Measurements from ENCODE around the gene LCN12. TPM values are rescaled to one million over a fixed set of nuclear protein-coding genes. Genes with fewer than 3 reads are reported as not detected.

Gene LCN12
- total RNA-seq, 8 experiments from 2014 or later, result 0.38 to 4.3 (median 1.2) TPM

DNA sequence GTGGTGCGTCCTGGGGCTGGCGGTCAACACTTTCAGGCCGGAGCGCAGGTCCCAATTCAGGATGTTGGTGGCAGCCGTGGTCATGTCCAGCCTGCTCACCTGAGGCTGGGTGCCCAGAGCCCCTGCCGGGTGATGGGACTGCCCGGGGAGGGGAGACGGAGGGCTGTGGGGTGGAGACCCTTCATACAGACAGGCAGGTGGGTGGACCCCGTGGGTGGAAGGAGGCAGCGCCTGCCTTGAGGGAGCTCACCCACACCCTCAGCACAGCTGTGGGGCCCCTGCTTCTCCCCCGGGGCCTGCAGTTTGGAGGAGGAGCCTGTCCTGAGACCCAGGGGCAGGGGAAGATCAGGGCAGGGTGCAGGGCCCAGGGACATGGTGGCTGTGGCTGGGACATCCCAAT, 18.3 kb downstream of the LCN12 start:
- ATAC-seq (replicated peaks in 6 of 8), result no peak
- in situ Hi-C loops (cut with MboI; ENCODE audit: low pct_unique_long_range_greater_than_20kb in 2 of 9, low sequenced_read_pairs in 9 of 9, unreplicated experiment in 9 of 9), result no loop called here
- H3K4me1 ChIP-seq (replicated peaks in 1 of 2), result peaks cover 20 to 21% of the 10 kb centered on the region in 2 donors
- no peak overlapping the region for H3K4me3 ChIP-seq
- 20 to 100% (median 76%) methylated on average over 1 to 5 of the region's 11 CpGs; no CpG with 5 or more reads in 7 of the 10 experiments for WGBS, 10 experiments
- no peak overlapping the region for H3K27ac ChIP-seq

DNA sequence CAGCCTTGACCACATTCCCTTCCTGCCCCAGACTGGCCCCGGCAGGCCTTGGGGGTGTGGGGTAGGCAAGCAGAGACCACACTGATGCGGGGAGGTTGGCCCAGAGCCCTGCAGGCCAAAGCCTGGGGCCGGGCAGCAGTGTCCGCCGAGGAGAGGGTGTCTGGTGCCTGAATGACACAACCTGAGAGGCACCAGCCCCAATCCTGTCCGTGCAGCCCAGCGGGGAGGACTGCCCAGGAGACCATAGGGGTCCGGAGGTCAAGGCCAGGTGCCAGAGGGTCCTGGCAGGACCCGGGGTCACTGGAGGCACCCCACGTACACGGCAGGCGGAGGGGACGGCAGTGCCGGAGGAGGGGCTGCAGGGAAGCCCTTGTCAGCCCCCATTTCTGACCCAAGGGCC, 19.7 kb downstream of the LCN12 start:
- ATAC-seq (replicated peaks in 6 of 8), result no peak
- Histone ChIP-seq H3K27ac (no peak overlapping the region), H3K4me1 (replicated peaks in 1 of 2) (peaks cover 11% of the 10 kb centered on the region in 2 donors), H3K4me3 (no peak overlapping the region)
- WGBS, 10 experiments, result 60 to 100% (median 90%) methylated on average over 1 to 2 of the region's 14 CpGs; no CpG with 5 or more reads in 7 of the 10 experiments
- in situ Hi-C loops (cut with MboI; ENCODE audit: low pct_unique_long_range_greater_than_20kb in 2 of 9, low sequenced_read_pairs in 9 of 9, unreplicated experiment in 9 of 9), result no loop called here

DNA sequence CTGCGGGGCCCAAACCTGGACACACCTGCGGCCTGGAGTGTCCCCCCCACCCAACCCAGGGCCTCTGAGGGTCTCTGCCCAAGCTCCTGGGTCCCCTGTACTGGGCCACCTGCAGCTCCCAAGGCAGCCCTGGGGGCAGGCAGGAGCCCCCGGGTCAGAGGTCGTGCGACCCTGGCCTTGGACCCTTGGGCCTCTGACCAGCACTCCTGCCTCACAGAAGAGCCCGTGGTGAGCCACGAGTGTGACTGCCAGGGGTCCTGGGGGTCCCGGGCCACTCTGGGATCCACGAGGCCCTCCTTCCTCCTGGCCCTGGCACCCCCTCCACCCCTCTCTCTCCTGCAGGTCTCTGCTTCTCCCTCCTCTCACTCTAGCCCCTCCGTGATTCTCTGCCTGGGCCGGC, 20.3 kb downstream of the LCN12 start:
- H3K4me3 ChIP-seq, result no peak overlapping the region
- ATAC-seq (replicated peaks in 6 of 8), result no peak
- H3K27ac ChIP-seq, result no peak overlapping the region
- in situ Hi-C loops (cut with MboI; ENCODE audit: low pct_unique_long_range_greater_than_20kb in 2 of 9, low sequenced_read_pairs in 9 of 9, unreplicated experiment in 9 of 9), result no loop called here
- peaks cover 11 to 13% of the 10 kb centered on the region in 2 donors for H3K4me1 ChIP-seq (replicated peaks in 1 of 2)
- no CpG with 5 or more reads among the region's 11 CpGs for WGBS, 10 experiments

DNA sequence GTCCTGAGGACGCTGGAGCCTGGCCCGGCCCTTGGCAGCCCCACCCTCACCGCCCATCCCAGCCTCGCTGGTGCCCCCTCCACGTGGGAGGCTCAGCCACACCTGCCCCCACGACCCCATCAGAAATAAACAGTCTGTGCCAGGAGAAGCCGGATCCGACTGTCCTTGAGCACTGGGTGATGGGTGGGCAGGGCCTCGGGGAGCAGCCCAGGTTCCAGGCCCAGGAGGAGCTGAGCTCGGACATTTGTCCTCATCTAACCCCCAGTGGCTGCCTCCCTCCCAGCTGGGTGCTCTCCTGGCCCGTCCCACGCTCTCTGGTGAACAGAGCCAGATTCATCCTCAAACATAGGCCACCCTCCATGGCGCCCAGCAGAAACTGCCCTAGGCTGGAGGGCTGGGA, 20.7 kb downstream of the LCN12 start:
- Histone ChIP-seq H3K27ac (no peak overlapping the region), H3K4me1 (replicated peaks in 1 of 2) (peaks cover 11 to 15% of the 10 kb centered on the region in 2 donors), H3K4me3 (no peak overlapping the region)
- in situ Hi-C loops (cut with MboI; ENCODE audit: low pct_unique_long_range_greater_than_20kb in 2 of 9, low sequenced_read_pairs in 9 of 9, unreplicated experiment in 9 of 9), result no loop called here
- WGBS, 10 experiments, result 72 to 100% (median 80%) methylated on average over 1 to 3 of the region's 13 CpGs; no CpG with 5 or more reads in 7 of the 10 experiments
- no peak for ATAC-seq (replicated peaks in 6 of 8)

DNA sequence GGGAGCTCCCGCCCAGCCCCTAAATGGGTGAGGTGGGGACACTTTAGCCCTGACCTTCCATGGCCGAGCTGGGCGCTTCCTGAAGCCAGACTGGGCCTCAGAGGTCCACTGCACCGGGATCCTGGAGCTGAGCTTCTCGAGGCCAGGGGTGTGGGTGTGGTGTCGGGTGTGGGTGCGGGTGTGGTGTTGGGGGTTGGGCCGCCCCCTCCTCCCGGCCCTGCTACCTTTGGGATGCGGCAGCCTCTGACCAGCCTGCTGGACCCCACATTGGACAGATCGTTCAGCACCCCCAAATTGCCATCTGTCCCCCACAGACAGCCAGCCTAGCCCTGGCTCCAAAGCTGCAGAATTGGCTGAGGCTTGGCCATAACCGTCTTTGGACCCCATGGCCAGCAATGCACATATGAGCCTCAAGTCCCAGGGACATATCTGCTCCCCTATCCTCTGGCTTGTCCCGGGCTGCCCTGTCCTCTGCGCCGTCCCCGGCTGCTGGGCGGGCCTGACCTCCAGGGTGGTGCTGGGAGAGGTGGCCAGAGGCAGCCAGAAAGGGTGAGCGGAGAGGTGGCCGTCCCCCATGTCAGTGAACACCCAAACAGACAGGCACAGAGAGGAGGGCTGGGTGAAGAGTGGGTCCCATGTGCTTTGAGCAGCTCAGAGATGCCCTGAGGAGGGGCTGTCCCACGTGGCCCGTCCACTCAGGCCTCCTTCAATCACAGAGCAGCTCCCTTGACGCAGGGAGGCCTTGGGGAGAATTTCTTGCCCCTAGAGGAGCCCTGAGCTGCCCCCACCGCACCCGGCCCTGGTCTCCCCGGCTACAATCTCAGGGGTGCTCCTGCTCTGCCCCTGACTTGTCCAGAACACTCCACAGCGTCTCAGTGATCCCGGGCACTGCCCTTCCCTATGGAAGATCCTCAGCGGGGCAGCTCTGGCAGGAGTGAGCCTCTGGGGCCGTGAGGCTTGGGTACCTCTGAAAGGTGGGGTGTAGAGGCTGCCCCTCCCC, 21.8 kb downstream of the LCN12 start:
- 67 to 80% (median 74%) methylated on average over 1 to 12 of the region's 29 CpGs; no CpG with 5 or more reads in 4 of the 10 experiments for WGBS, 10 experiments
- no peak overlapping the region for H3K27ac ChIP-seq
- in situ Hi-C loops (cut with MboI; ENCODE audit: low pct_unique_long_range_greater_than_20kb in 2 of 9, low sequenced_read_pairs in 9 of 9, unreplicated experiment in 9 of 9), result no loop called here
- no peak for ATAC-seq (replicated peaks in 6 of 8)
- peaks cover under 1 to 9% of the 10 kb centered on the region in 2 donors for H3K4me1 ChIP-seq (replicated peaks in 1 of 2)
- no peak overlapping the region for H3K4me3 ChIP-seq

DNA sequence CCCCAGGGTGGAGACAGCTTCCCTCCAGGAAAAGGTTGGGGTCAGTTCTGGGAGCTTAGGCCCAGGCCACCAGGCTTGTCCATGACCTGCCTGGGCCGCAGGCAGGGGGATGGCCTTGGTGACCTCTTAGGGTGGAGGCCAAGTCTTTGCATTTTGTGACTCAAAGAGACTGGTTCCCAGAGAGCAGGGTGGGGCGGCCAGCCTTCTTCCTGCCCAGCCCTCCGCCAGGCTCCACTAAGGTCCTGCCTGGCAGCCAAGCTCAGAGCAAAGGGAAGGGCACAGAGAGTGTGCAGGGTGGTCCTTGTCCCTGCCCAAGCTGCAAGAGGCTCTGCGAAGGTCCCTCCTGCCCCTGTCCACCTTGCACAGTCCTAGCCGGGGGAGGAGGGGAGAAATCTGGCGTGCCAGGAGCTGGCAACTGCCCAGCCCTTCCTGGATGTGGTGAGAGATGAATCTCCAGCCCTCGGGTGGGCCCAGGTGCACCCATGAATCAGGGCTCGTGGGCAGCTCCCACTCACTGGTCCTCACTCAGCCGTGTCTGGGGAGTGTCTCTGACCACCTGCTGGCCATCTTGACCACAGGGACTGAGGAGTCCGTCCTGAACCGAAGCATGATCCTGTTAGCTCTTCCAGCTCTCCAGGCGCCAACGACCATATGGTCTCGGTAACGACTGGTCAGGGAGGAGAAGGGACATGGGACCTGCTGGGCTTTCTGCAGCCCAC, 22.9 kb downstream of the LCN12 start:
- Histone ChIP-seq H3K27ac (no peak overlapping the region), H3K4me1 (replicated peaks in 1 of 2) (peaks cover 3 to 10% of the 10 kb centered on the region in 2 donors), H3K4me3 (no peak overlapping the region)
- WGBS, 10 experiments, result 0 to 86% (median 20%) methylated on average over 1 to 11 of the region's 15 CpGs; no CpG with 5 or more reads in 5 of the 10 experiments
- in situ Hi-C loops (cut with MboI; ENCODE audit: low pct_unique_long_range_greater_than_20kb in 2 of 9, low sequenced_read_pairs in 9 of 9, unreplicated experiment in 9 of 9), result no loop called here
- peak in 3 of 8 experiments; percentile 11 to 64 (median 43) for ATAC-seq (replicated peaks in 6 of 8)

DNA sequence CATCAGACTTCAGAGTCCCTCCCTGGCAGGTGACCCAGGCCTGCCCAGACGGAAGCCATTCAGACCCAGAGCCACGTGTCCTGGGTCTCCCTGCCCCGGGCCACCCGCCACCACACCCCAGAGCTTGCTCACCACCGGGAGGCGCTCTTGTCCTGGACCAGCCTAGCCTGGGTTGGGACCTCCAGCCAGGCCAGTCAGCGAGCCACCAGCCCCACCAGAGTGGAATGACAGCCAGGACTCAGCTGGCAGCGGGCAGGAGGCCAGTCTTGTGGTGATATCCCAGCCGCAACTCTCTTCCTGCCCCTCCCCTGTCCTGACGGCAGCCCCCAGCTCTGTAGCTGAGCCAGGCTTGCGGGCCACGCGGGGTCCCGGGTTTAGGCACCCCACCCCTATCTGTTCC, 23.6 kb downstream of the LCN12 start:
- peak in 3 of 8 experiments; percentile 1 to 33 (median 14) for ATAC-seq (replicated peaks in 6 of 8)
- Histone ChIP-seq H3K4me3 (no peak overlapping the region), H3K4me1 (replicated peaks in 1 of 2) (peaks cover 3 to 10% of the 10 kb centered on the region in 2 donors), H3K27ac (no peak overlapping the region)
- WGBS, 10 experiments, result 25 to 72% methylated on average over 3 to 5 of the region's 14 CpGs; no CpG with 5 or more reads in 8 of the 10 experiments
- in situ Hi-C loops (cut with MboI; ENCODE audit: low pct_unique_long_range_greater_than_20kb in 2 of 9, low sequenced_read_pairs in 9 of 9, unreplicated experiment in 9 of 9), result no loop called here

DNA sequence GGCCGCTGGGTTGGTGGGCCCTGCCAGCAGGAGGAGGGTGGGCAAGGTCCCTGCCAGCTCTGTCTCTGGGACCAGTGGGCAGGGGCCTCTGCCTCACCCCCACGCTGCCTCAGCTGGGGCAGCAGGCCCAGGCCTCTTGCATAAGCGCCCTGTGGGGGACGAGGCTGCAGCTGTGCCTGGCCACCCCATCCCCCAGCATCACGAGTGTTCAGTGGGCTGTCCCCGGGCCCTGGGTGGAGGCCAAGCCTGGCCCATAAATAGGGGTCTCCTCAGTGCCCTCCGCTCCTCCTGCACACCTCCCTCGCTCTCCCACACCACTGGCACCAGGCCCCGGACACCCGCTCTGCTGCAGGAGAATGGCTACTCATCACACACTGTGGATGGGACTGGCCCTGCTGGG, 25.1 kb downstream of the LCN12 start, which contains the start of gene PTGDS:
PTGDS (plus strand) TSS at position 282 of the 400 bp plus-strand sequence; CDS start at position 357, 75 bp downstream.
- 50 to 67% (median 54%) methylated on average over 2 to 6 of the region's 10 CpGs; no CpG with 5 or more reads in 7 of the 10 experiments for WGBS, 10 experiments
- ATAC-seq (replicated peaks in 6 of 8), result peak in 5 of 8 experiments; percentile 17 to 48 (median 31)
- H3K27ac ChIP-seq, result peak within 1 kb of the TSS in 1 of 2 donors; percentile 37
- H3K4me3 ChIP-seq, result peak within 1 kb of the TSS; percentile 29 to 46 (median 37)
- H3K4me1 ChIP-seq (replicated peaks in 1 of 2), result peaks cover 3 to 10% of the 10 kb centered on the region in 2 donors
- in situ Hi-C loops (cut with MboI; ENCODE audit: low pct_unique_long_range_greater_than_20kb in 2 of 9, low sequenced_read_pairs in 9 of 9, unreplicated experiment in 9 of 9), result no loop called here

DNA sequence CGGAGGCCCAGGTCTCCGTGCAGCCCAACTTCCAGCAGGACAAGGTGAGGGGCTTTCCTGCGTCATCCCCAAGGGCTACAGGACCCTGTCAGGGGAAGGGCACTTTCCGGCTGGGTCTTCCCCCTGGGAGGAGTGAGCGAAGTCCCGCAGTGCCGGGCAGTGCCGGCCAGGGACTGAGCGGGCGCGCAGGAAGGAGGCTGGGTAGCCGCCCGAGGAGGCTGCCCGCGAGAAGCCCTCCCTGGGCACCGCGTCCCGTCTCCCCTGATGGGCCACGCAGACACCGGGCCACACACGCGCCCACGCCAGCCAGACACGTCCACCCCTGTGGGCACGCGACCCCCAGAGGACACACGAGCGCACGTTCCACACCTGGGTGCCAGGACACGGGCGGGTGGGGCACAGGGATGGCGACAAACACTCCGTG, 25.6 kb downstream of the LCN12 start:
- ATAC-seq (replicated peaks in 6 of 8), result peak in 6 of 8 experiments; percentile 20 to 52 (median 44)
- peak overlapping the region; percentile 29 to 46 (median 37) for H3K4me3 ChIP-seq
- in situ Hi-C loops (cut with MboI; ENCODE audit: low pct_unique_long_range_greater_than_20kb in 2 of 9, low sequenced_read_pairs in 9 of 9, unreplicated experiment in 9 of 9), result no loop called here
- peaks cover 3 to 10% of the 10 kb centered on the region in 2 donors for H3K4me1 ChIP-seq (replicated peaks in 1 of 2)
- WGBS, 10 experiments, result 19 to 100% (median 80%) methylated on average over 1 to 17 of the region's 33 CpGs; no CpG with 5 or more reads in 7 of the 10 experiments
- peak overlapping the region in 1 of 2 donors; percentile 37 for H3K27ac ChIP-seq

DNA sequence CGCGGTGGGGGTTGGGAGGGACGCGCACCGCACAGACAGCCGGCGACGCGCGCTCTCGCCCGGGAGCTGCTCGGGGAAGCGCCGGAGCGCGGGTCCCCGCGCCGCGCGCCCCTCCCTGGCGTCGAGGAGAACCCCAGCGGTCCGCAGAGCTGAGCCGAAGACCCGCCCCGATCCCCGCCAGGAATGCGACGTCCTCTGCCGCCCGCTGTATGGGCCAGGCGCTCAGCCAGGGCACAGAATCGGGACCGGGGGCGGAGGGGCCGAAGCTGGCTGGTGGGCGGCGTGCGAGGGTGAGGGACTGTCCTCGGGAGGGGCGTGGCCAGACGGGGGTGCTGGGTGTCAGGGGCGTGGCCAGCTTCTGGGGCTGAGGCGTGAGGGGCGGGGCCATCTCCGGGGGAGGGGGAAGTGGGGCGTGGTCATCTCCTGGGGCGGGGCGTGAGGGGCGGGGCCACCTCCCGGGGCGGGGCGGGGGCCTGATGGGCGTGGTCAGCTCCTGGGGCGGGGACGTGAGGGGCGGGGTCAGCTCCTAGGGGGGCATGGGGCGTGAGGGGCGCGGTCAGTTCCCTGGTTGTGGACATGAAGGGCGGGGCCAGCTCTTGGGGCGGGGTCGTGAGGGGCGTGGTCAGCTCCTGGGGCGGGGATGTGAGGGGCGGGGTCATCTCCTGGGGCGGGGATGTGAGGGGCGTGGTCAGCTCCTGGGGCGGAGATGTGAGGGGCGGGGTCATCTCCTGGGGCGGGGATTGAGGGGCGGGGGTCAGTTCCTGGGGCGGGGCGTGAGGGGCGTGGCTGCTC, 26.2 kb downstream of the LCN12 start:
- WGBS, 10 experiments, result no CpG with 5 or more reads among the region's 78 CpGs
- Histone ChIP-seq H3K4me3 (peak overlapping the region; percentile 29 to 46 (median 37)), H3K27ac (peak overlapping the region in 1 of 2 donors; percentile 37), H3K4me1 (replicated peaks in 1 of 2) (peaks cover 3 to 10% of the 10 kb centered on the region in 2 donors)
- in situ Hi-C loops (cut with MboI; ENCODE audit: low pct_unique_long_range_greater_than_20kb in 2 of 9, low sequenced_read_pairs in 9 of 9, unreplicated experiment in 9 of 9), result no loop called here
- peak; percentile 0 to 82 (median 78) for ATAC-seq (replicated peaks in 6 of 8)

DNA sequence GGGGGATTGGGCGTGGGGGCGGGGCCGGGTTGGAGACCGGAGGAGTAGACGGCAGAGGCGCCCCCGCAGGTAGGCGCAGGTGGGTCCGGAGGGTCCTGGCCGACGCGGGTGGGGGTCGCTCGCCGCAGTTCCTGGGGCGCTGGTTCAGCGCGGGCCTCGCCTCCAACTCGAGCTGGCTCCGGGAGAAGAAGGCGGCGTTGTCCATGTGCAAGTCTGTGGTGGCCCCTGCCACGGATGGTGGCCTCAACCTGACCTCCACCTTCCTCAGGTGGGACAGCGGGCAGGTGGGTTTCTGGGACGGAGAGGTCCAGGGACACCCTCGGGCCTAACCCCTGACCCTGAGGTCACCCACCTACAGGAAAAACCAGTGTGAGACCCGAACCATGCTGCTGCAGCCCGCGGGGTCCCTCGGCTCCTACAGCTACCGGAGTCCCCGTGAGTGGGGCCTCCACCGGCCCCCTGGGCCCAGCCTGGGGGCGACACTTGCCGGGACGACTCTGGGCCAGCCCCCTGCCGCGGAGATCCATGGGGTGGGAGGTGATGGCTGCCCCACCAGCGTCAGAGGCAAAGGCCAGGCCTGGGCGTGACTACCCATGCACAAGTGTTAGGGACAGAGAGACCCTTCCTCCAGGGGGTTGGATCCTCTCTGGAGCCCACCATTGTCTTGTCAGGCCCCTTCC, 26.9 kb downstream of the LCN12 start:
- H3K4me1 ChIP-seq (replicated peaks in 1 of 2), result peaks cover 3 to 10% of the 10 kb centered on the region in 2 donors
- in situ Hi-C loops (cut with MboI; ENCODE audit: low pct_unique_long_range_greater_than_20kb in 2 of 9, low sequenced_read_pairs in 9 of 9, unreplicated experiment in 9 of 9), result no loop called here
- no peak overlapping the region for H3K27ac ChIP-seq
- peak in 3 of 8 experiments; percentile 0 to 4 (median 1) for ATAC-seq (replicated peaks in 6 of 8)
- H3K4me3 ChIP-seq, result peak overlapping the region in 3 of 5 donors; percentile 12 to 33 (median 28)
- no CpG with 5 or more reads among the region's 41 CpGs for WGBS, 10 experiments

All from motor neuron (in vitro differentiated cells).